GM13976 (cell line): ENCODE measurements around the gene PLXNA2.
A peak's percentile ranks its signal among the peaks of the same experiment; 100 is the strongest.

Experiments
- DNase-seq: peaks from one replicate; pipeline ENCODE4 v3.0.0; 2012; ENCODE audit warnings: low spot score
- CTCF ChIP-seq: IDR thresholded peaks from 2 replicates; pipeline ENCODE4 v1.5.1; 2012; ENCODE audit warnings: borderline replicate concordance, mild to moderate bottlenecking; ENCODE audit not compliant: insufficient read depth; ENCODE audit errors: extremely low read depth, missing control alignments, control extremely low read depth
- in situ Hi-C: fragments of 300-500 bp; cut with MboI; formaldehyde crosslinking; loops from one replicate; pipeline ENCODE4 v1.12.0; 2022; ENCODE audit warnings: low sequenced_read_pairs, mixed read lengths, inconsistent platforms; ENCODE audit not compliant: unreplicated experiment

The PLXNA2 gene

GRCh38 chr1:207983044-207983635, 261.0 kb downstream of the PLXNA2 start:
- DNase-seq: no peak
- in situ Hi-C loops: no loop called here
- no peak for TF ChIP-seq CTCF

GRCh38 chr1:207981976-207982375, 262.2 kb downstream of the PLXNA2 start:
- DNase-seq: peak; percentile 46
- peak; percentile 29 for TF ChIP-seq CTCF
- in situ Hi-C loops: no loop called here

- DNase-seq: no peak
- in situ Hi-C loops: no loop called here
- no peak for TF ChIP-seq CTCF
These were observed 265.7 kb downstream of the PLXNA2 start for GRCh38 chr1:207978441-207978840.

- DNase-seq: no peak
- no peak for TF ChIP-seq CTCF
- in situ Hi-C loops: no loop called here
These were observed 266.3 kb downstream of the PLXNA2 start for GRCh38 chr1:207977876-207978275.

GRCh38 chr1:207973898-207974568, 270.2 kb downstream of the PLXNA2 start:
- no peak for TF ChIP-seq CTCF
- in situ Hi-C loops: no loop called here
- no peak for DNase-seq

- in situ Hi-C loops: no loop called here
- DNase-seq: no peak
- no peak for TF ChIP-seq CTCF
These were observed 271.8 kb downstream of the PLXNA2 start for GRCh38 chr1:207972337-207972736.
